GM19023 (cell line): ENCODE results near the gene TIMM21.

Experiments used
- ATAC-seq: cut with Tn5 transposase; IDR thresholded peaks from one replicate; pipeline ENCODE4 v1.9.1; 2021; ENCODE audit warnings: mild to moderate bottlenecking, moderate library complexity; ENCODE audit not compliant: unreplicated experiment

TIMM21 gene

DNA sequence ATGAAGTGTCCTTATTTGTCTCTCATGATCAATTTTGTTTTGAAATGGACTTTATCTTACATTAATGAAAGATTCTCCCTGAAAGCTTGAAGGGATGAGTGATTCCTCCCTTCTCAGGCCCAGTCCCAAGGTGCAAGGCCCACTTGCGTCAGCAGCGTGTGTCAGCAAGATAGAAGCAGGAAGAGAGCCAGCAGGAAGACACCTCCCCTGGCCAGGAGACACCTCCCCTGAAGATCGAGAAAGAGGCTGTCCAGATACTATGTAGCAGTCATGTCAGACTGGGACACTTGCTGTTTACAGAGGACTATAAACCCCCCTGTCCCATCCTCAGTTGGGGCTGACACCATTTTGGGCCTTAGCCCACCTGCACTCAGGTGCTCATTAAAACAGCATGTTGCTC, 38.3 kb downstream of the TIMM21 start:
- ATAC-seq: no peak

DNA sequence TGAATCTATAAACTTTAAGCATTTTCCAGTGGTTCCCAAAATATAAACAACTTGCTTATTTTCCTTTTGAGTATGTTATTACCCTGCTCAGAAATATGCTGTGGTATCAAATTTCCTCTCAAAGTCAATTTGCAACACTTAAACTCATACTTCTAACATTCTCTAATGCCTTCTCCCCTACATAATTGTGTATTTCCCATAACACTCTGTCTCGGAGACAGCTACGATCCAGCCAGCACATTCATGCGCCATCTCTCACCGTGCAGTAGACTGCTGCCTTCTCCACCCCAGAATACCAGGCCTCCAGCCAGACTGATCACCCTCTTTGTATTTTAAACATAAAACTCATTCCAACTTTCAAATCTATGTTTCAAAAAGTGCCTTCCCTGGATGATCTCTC, 41.8 kb downstream of the TIMM21 start:
- ATAC-seq: no peak

DNA sequence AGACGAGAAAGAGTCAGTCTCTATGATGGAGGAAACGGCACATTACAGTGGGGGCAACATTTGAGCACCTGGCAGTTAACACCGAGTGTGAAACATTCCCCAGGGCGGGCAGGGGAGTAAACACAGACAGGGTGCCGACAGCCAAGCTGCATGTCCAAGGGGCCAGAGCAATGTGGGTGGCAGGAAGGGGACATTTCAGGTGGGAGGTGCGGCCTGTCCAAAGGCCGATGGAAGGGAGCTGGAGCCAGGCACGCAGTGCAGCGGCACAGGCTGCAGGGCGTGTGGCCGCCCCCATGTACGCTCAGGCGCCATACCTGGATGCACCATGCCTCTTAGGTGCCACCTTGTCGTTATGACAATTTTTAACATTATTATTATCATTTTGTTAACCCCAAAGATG, 43.3 kb downstream of the TIMM21 start:
- ATAC-seq: no peak

DNA sequence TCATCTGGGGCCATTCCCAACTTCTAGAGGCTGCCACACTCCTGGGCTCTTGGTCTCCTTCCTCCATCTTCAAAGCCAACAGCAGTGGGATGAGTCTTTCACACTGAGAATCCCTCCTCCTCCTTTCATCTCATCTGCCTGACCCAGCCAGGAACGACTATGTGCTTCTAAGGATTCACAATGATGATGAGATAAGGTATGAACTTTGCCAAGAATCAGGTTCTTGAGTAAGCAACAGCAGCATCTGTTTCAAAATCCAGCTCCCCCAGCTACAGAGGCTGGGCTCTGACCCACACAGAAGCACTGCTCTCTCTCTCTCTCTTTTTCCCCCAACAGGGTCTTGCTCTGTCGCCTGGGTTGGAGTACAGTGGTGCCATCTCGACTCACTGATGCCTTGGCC, 46.4 kb downstream of the TIMM21 start:
- ATAC-seq: no peak

DNA sequence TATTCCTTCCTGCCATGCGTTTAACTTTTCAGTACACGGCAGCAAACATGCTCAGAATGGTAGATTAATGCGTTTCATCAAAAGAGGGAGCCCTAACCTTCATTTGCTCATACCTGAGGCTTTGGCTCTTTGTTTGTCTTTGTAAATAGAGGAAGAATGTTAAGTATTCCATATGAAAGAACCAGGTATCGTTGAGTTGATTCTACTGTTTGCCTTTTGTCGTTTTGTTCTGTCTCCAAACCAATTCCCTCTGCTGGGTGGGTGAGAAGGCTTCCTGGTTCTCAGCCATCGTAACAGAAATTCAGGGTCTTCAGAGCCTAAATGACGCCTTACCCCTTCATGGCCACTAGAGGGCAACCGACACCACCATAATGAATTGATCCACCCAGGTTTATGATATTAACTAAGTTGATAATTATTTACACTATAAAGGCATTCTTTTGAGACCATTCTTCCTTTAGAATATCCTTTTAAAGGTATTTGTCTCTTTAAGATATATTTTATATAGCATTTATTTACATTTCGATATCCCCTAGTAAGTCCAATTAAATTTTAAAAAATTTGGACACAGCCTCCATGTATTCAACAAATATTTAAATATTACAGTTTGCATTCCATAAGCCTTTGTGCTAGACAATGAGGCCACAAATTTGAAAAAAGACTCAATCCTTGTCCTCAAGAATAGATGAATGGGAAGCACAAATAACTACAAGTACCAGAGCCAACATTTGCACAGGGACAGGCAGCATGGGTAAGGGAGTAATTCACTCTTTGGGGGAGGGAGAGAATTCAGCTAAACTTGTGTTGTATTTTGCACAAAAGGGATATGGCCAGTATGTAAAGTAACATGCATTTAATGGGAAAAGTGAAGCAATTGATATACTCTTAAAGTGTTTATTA, 48.1 kb downstream of the TIMM21 start:
- peak; percentile 82 for ATAC-seq

DNA sequence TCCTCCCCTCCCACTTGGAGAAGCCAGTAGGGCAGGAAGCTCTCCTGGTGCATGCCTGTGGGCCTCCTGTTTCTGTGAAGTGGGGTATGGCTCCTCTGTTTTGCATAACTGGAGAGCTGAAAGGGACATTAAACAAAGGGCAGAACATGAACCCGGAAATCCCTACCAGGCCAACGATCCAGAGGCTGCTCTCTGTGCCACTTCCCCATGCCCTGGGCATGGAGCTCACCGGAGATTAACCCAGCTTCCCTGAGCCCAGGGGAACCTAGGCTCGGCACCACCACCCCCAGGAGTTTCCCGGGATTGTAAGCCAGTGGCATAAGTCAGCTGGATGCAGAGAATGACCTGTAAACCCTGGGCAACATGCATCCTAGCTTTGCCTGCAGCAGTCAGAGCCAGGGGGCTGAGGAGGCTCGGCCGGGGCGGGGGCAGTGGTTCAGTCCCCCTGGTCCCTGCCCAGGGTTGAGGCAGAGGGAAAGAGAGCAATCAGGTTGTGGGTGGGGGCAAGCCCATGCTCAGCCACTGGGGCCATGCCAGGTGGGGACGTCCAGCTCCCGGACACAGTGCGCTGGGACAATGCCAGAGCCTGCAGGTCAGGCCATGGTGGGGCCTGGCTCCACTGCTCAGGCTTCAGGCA, 49.5 kb downstream of the TIMM21 start:
- no peak for ATAC-seq

DNA sequence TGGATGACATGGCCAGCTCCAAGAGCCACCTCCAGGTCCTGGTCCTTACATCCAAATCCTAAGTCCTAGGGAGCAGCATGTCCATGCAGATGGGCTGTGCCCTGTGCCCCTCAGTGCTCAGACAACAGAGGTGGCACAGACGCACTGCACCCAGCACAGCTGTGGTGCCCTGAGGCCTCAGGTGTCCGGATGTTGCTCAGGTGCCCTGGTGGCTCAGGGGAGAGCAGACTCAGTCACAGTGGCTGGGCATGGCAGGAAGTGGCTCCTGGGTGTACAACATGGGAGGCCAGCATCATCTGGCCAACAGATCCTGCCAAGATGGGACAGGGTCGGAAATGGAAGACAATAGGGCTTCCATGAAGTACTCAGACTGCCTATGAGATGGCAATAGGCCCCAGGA, 50.1 kb downstream of the TIMM21 start:
- no peak for ATAC-seq

DNA sequence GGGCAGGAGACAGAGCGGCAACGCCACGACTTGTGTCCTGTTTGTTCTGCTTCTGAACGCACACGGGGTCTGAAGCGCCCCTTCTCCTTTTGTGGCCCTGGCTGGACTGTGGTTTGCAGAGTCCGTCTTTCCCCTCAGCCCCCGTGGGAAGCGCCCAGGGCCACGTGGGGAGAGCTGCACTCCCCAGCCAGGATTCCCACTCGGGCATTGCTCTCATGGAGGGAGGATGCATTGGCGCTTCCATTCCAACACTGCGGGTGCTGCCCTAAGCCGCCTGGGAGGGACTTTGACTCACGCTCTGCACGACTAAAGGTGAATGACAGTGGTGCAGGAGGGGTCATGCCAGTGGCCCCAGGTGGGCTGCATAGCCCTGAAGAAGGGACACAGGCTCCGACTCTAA, 52.5 kb downstream of the TIMM21 start:
- ATAC-seq: no peak

DNA sequence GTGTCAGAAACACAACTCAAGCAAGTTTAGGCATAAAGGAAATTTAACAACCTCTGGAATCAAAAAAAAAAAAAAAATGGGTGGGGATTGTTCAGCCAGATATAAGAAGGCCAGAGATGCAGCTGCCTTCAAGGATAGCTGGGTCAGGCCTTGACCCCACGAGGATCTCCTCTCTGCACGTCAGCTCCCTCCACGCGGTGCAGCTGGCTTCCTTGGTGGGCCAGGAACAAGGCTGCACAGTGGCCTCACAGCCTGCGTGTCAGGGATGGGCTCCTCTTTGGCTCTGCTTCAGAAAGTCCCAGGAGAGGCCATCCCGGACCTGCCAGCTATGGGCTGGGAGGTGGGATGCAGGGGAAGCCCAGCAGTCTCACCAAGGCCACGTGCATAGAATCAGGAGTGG, 55.5 kb downstream of the TIMM21 start:
- ATAC-seq: no peak

DNA sequence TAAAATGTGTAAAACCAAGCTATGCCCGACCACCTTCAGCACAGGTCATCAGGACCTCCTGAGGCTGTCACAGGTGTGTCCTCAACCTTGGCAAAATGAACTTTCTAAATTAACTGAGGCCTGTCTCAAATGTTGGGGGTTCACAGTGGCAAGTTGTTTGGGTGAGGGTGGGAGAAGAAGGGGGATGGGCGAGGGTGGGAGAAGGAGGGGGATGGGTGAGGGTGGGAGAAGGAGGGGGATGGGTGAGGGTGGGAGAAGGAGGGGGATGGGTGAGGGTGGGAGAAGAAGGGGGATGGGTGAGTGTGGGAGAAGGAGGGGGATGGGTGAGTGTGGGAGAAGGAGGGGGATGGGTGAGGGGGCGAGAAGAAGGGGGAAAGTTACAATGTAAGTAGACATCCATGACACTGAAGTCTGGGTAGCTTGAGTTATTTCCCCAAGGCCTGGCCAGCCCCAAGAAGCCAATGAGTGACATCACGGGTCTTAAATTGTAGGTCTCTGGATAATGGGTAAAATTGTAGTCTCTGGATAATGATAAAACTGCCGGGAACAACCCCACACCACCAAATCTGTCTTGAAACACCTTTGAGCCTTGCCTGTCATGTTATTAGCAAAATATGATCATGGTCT, 56.3 kb downstream of the TIMM21 start:
- no peak for ATAC-seq
